HG02571 (cell line): ENCODE data around the gene CNTN5.
"Not testable (repeated sequence)": the region's sequence is repeated elsewhere in the genome, so short reads cannot be mapped to it uniquely, and the experiment has no call there.

Experiments
- ATAC-seq: cut with Tn5 transposase; IDR thresholded peaks from one replicate; pipeline ENCODE4 v1.9.1; 2021; ENCODE audit warnings: mild to moderate bottlenecking, moderate library complexity; ENCODE audit not compliant: unreplicated experiment

Gene CNTN5

DNA sequence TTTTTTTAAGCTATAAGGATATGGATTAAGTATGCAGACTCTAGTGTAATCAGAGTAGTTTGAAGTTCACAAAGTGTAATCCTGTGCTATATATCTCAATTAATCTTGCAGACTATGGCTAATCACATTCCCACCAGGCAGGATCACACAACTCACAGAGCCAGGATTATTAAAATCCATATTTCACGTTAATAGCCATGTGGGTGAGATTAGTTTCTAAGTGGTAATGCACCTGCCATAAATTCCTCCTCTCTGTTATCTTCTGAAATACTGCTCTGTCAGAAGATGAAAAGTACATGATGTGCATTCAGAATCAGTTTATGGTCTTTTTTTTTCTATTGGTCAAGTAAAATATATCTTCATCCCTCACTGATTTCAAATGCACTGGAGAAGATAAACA, 686.1 kb downstream of the CNTN5 start:
- ATAC-seq = no peak

DNA sequence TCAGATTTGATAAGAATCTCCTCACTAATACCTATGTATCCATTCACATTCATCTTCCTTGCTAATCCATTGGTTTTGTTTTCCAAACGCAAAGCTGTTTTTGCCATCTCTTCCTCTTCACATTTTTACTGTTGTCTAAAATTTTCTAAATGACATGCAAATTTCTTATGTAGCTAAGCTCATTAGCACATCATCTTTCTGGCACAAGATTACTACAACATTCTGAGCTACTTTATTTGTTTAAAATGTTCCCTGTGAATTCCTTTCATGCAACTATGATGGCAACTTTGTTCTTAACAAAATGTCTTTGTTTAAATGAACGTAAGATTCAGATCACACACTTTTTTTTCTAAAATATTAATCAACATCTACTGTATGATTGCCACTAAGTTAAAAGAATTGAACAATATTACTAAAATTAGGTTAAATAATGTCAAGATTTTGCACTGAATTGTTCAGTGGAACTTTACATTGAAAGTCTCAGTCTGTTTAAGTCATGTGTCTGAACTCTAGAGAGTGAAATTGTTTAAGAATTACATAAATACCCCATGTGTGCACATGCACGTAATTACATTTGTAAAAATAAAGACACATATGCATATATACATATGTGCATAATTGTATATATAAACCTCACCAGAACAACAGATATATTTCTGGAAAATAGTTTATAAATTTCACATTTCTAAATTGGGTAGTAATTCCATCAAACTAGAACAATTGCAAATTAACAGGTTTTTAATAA, 688.4 kb downstream of the CNTN5 start:
- no peak for ATAC-seq

DNA sequence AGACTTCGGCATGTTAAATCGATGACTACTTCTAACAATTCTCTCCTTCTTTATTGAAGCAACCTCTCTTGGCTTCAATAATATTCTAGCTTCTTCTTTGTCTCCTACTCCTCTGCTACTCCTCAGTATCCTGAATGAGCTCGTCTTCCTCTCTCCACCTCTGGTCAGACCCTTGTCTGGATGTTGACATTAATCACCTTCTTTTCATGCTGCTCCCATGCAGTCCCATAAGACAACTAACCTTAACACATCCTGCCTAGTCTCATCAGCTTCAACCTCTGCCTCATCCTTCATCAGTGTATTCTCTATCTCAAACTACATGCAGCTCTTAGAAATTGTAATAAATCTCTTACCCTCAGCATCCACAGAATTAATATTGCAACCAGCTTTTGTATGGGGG, 695.6 kb downstream of the CNTN5 start:
- ATAC-seq = no peak

DNA sequence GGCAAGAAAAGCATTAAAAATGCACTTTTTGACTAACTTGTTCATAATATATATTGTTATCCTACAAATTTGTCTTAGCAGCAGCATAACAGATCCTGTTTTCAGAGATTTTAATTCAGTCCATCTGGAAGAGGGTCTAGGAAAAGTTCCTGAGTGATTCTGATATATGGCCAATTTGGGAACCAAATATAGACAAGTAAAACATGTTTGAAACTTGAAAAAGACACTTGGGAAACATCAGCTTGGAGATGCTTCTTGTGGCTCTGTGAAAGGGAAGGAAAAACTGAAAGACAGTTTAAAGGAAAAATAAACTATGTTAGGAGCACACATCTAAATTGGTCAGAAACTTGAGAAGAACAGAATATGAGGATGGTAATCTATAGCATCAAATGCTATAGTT, 697.5 kb downstream of the CNTN5 start:
- no peak for ATAC-seq

DNA sequence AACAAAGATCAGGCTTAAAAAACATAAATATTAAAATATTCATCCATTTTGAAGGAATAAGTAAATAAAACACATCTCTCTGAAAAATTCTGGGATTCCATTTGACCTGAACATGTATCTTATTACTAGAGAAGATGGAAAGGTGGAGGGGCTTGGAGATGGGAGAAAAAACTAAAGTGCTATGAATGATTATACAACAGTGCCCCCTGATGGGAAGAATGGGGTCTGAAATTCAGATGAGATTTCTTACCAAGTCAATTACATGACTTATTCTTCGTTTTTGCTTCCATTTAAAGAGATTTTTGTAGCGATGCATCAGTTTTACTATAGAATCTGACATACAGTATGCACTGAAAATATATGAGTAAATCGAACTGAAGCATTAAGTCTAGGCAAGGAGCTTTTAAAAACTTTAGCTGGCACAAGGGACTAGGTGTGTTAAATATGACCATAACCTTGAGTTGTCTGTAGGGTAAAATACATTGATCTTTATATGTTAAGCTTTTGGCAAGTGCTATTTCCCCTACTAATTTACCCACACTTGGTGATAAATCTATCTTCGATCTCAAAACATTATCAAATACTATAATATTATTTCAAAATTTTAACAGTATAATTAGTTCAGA, 718.8 kb downstream of the CNTN5 start:
- no peak for ATAC-seq

DNA sequence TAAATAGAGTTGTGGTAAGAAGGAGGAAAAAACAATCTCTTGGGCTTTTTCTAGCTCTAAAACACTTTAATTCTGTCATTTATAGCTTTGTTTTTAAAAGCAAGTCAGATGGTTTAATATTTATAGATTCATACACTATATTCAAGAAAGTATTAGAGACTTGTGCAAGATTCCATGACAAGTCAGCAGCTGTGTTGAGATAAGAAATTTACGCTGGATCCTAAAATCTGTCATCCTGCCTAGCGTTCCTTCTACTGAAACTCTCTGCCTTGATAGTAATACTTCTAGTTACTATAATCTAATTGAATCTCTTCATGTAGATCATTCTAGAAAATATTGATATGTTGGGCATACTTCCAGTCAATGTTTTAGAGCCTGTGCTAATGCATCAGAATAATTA, 721.8 kb downstream of the CNTN5 start:
- no peak for ATAC-seq

DNA sequence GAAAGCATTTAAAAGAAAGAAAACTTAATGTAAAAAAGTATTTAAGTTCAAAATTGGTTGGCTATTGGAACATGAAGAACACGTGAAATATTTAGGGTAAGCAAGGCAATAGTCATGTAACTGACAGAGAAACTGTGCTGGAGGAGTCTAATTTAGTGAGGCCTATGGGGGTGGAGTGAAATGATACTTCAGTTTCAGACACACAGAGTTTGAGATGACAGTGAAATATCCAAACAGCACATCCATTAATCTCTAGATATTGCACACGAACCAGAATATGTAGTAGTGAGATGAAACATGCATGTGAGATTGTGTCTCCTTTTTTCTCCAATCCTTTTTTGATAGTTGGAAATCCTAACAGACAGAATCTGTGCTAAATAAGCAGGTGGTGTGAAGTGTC, 739.0 kb downstream of the CNTN5 start:
- ATAC-seq = no peak

DNA sequence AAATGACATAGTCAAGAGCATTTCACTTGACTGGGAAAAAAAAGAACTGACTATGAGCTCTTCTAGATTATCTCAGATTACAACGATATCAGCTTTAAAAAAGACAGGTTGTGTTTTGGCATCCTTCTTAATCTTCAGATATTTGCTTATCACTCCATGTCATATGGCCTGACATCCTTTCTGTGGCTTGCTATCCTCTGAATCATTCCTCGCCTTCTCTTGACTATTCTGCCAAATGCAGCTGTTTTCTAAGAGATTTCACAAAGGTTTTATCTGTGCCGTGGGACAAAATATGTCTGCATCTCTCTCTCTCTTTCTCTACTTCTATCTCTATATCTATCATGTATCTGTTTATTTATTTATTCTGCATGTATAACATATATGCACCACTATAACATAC, 746.1 kb downstream of the CNTN5 start:
- ATAC-seq = no peak

DNA sequence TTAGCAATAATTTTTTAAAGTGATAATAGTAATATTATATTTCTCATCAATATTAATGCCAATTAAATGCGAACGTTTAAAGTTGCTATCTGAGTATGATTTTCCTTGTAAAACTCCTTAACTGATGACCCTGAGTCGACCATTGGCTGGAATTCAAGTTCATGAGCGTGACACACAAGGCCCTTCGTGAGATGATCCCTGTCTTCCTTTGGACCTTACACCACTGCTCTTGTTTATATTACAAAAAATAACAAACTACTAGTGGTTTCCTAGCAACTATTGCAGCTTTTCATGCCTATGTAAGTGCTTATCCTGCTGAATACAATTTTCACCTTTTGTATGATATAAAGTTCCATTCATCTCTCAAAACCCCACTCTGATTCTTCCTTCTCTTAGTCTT, 752.9 kb downstream of the CNTN5 start:
- ATAC-seq = no peak

DNA sequence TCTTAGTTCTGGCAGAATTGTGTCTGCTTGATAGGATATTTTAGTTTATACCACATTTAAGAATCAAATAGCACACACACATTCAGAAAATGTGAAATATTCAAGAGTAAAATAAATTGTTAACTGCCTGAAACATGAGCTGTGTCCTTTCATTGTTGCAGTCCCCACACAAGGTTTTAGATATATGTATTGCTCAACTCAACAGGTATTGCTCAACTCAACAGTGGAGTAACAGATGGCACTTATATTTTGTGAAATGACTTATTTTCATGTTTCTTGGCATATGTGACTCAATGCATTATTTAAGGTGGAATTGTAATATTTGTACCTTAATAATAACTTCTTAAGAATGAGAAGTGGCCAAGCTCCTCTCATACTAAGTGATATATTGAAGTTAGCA, 760.3 kb downstream of the CNTN5 start:
- no peak for ATAC-seq

DNA sequence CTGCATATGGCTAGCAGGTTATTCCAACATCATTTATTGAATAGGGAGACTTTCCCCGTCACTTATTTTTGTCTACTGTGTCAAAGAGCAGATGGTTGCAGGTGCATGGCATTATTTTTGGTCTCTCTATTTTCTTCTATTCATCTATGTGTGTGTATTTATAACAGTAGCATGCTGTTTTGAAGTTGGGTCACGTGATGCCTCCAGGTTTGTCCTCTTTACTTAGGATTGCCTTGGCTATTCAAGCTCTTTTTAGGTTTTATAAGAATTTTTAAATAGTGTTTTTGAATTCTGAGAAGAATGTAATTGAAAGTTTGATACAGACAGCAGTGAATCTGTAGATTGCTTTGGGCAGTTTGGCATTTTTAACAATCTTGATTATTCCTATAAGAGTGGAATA, 770.6 kb downstream of the CNTN5 start:
- ATAC-seq = no peak

DNA sequence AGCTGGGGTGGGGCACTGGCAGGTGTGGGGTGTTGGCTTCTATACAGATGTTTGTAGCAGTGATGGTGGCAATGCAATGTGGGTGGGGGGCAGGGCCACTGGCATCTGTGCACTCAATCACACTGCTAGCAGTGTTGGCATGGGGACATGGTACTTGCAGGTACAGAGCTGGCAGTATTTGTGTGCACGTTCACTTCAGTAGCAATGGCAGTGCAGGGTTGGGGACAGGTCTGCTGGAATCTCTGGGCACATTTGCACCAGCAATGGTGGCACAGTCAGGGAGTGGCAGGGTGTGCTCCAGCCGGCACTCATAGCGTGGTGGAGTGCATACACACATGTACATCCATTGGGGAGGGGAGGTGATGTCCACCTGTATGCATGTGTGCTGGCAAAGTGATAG, 775.2 kb downstream of the CNTN5 start:
- no peak for ATAC-seq

DNA sequence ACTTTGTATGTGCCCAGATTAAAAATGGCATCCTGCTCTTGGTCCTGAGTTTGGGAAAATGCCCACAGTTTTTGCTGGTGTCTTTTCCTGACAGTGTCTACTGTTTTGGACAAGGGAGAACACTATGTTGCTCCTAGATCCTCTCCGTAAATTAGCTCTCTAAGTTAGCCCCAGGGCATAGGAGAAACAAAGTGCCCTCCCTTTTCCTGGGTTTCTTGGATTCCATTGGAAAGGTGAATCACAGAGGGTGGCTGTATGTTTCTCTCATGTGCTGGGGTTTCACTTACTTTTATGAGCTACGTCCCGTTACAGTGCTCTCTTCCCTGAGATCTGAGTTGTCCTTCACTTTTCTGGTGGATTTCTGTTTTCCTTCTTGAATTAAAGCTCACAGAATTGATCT, 782.8 kb downstream of the CNTN5 start:
- ATAC-seq = no peak

DNA sequence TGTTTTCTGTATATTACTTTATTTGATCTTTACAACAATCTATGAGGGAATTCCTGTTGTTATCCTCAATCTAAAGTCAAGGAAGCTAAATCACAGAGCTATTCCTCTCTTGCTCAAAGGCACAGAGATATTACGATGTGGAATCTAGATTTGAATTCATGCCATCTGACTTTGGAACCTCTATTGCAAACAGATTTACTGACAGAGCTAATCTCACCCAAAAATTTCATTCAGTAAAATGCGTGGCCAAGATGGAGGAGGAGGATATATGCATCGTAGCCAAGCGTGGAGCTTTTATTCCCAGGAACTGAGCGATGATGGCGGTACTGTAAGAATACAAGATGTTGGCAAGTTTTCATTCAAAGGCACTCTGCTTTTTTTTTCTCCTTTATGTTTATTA, 791.8 kb downstream of the CNTN5 start:
- no peak for ATAC-seq

DNA sequence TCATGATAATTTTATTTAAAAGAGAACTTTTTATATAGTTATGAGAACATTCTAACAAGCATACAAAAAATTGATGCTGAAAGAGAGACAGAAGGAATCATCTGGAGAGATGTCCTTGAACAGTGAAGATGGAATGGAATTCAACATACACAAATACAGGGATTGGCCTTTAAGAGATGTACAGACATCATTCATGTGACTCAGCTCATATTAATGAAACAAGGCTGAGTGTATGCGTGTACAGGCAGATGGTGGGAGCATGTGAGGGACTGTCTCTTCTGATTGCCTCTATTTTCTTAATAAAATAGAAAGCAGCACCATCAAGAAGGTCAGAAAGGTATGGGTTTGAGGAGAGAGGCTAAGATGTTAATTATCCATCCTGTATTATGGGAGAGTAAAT, 793.3 kb downstream of the CNTN5 start:
- ATAC-seq = no peak

DNA sequence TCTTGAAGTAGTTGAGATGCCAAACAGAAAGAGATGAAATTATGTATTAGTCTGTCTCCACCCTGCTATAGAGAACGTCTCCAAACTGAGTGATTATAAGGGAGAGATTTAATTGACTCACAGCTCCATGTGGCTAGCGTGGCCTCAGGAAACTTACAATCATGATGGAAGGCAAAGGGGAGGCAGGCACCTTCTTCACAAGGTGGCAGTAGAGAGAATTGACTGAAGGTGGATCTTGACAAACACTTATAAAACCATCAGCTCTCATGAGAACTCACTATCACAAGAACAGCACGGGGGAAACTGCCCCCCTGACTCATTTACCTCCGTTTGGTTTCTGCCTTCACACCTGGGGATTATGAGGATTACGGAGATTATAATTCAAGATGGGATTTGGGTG, 794.0 kb downstream of the CNTN5 start:
- ATAC-seq = no peak

DNA sequence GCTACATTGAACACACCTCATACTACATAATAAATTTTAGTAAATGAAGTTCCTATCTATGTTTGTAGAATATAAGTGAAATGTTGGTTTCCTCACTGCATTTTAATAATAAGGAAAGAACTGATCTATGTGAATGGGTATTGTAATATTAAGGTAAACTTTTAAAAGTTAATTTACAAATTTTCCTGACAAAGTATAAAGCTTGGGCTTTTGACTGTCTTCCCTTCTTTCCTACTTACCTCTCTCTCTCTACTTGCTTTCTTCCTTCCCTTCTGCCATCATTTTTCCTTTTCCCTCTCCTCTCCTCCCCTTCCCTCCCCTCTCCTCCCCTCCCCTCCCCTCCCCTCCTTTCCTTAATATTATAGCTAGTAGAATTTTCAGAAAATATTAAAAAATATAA, 798.2 kb downstream of the CNTN5 start:
- ATAC-seq = no peak

DNA sequence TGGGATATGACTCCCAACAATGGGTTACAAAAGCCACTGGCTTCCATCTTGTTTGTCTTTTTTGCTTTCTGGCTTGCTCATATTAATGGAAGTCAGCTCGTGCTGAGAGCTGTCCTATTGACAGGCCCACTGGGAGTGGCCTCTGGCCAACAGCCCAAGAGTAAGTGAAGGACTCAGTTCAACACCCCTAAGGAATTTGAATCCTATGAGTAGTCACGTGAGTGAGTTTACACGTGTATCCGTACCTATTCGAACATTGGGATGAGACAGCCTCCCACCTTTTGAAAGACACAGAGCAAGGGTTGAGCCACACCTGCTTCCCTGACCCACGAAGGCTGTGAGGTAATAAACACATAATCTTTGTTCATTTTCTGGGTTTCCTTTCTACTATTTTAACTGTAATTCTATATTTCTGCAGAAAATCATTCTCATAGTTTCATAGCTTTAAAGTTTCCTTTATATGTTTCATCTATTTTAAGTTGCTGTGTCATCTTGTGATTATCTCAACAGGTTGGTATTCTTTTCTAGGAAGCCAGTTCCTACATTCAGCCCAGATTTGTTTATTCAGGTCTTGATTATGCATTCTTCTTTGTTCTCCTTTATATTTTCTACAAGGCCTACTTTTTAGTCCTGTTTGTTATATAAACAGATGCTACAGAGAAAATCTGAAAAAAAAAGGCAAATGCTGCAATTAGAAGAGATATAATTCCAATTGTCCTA, 802.3 kb downstream of the CNTN5 start:
- no peak for ATAC-seq

DNA sequence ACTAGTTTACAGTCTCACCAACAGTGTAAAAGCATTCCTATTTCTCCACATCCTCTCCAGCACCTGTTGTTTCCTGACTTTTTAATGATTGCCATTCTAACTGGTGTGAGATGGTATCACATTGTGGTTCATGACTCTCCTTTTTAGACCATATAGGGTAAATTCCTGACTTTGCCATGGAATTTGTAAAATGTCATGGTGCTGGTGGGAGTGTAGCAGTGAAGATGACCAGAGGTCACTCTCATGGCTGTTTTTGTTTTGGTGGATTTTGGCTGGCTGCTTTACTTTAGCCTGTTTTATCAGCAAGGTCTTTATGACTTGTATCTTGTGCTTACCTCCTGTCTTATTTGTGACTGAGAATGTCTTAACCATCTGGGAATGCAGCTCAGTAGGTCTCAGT, 816.0 kb downstream of the CNTN5 start:
- not testable (repeated sequence) for ATAC-seq

DNA sequence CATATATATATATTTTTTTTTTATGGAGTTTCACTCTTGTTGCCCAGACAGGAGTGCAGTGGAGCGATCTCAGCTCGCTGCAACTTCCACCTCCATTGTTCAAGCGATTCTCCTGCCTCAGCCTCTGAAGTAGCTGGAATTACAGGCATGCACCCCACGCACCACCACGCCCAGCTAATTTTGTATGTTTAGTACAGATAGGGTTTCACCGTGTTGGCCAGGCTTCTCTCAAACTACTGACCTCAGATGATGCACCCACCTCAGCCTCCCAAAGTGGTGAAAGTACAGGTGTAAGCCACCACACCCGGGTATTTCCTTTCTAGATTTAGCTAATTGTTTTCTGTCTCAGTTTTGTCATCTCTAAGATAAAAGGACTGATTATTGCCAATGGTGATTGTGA, 821.1 kb downstream of the CNTN5 start:
- ATAC-seq = no peak

DNA sequence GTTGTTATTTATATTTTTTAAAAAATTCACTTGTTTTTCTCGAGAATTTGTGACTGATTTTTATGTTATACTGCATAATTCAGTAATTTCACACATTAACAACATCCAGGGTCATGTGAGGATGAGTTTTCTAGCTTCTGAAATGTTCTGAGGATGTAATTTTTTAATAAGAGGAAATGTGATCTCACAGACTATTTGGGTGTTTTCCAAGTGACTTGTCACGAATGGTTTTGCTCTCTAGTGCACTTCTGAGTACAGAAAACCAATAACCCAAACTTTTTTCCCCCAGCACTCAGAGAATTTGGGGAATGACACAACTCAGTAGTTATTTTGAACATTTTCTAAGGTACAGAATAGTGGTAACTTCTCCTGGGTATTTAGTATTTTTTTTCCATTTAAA, 845.2 kb downstream of the CNTN5 start:
- no peak for ATAC-seq

DNA sequence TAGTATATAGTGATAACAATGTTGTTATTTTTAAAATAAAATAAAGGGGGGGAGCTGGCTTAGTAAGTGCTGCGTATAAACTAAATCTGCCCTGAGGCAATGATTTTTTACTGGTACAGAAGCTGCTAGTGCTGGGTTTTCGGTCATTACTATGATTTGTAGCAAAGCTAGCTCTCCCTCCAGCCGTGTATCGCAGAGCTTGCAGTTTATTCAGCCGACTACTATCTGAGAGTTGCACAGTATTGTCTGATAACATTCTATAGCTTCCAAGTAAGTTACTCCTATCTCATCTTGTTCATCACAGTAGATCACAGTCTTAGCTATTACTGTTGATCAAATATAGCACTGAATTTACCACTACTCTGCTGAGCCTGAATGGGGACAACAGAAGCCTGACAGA, 860.9 kb downstream of the CNTN5 start:
- no peak for ATAC-seq
